ENCODE results near the gene CLIC3. TPM values are rescaled to one million over a fixed set of nuclear protein-coding genes. Genes with fewer than 3 reads are reported as not detected.

The CLIC3 gene
- total RNA-seq, 1 donor from 2014 or later: 49.3 TPM

DNA sequence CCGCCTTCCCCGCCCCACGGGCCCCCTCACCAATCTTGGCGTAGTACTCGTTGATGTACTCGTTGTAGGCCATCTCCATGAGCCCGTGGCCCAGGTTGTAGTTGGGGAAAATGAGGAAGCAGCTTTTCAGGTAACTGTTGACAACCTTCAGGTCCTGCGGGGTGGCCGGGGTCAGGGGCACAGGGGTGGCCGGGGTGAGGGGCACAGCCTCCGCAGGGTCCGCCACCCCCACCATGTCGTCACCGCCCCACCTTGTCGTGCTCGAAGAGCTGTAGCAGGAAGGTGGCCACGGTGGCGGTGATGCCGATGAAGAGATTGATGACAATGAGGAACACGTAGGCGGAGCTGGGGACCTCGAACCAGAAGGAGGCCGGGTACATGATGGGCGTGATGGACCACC lies 14.8 kb upstream of the CLIC3 start:
- Histone ChIP-seq H3K36me3 (peaks cover 31% of the 10 kb centered on the region), H3K9me3 (no peaks in the 10 kb centered on the region), H3K4me1 (peaks cover 9% of the 10 kb centered on the region), H3K27ac (no peak overlapping the region), H3K4me3 (no peak overlapping the region), H3K27me3 (ENCODE audit: low read depth) (no peaks in the 10 kb centered on the region)
- ATAC-seq (no peak), DNase-seq (no peak)
- TF ChIP-seq, protein P1, sequence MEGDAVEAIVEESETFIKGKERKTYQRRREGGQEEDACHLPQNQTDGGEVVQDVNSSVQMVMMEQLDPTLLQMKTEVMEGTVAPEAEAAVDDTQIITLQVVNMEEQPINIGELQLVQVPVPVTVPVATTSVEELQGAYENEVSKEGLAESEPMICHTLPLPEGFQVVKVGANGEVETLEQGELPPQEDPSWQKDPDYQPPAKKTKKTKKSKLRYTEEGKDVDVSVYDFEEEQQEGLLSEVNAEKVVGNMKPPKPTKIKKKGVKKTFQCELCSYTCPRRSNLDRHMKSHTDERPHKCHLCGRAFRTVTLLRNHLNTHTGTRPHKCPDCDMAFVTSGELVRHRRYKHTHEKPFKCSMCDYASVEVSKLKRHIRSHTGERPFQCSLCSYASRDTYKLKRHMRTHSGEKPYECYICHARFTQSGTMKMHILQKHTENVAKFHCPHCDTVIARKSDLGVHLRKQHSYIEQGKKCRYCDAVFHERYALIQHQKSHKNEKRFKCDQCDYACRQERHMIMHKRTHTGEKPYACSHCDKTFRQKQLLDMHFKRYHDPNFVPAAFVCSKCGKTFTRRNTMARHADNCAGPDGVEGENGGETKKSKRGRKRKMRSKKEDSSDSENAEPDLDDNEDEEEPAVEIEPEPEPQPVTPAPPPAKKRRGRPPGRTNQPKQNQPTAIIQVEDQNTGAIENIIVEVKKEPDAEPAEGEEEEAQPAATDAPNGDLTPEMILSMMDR (IDR thresholded peaks at IDR 0.05): no peak
- intact Hi-C loops (cut with DNase I): no loop called here

DNA sequence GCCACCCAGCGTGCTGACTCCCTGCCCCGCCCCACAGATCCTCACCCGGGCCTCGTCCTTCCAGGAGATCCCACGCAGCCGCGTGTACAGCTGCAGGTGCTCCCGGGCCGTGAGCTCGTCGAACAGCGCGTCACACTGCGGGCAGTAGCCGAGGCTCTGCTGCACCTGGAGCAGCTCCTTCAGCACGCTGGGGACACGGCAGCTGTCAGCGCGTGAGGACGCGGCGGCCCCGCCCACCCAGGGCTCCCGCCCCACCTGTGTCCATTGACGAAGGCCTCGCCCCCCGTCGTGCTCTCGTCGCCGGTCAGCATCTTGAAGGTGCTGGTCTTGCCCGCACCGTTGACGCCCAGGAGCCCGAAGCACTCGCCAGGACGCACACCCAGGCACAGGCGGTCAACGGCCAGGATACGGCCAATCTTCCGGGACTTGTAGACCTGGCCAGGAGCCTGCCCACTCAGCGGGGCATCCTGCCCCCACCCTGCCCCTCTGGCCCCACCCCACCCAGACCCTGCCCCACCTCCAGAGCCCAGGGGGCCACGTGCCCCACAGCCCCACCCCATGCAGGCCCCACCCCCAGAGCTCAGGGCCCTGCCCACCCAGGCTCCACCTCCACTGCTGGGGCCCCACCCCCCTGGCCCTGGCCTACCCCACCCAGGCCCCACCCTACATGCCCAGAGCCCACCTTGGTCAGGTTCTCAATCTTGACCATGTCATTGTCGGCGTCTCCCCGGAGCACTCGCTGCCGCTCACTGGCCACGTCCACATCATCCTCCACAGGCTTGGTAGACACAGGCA lies 13.8 kb upstream of the CLIC3 start:
- Histone ChIP-seq H3K4me3 (no peak overlapping the region), H3K27me3 (ENCODE audit: low read depth) (no peaks in the 10 kb centered on the region), H3K36me3 (peaks cover 21% of the 10 kb centered on the region), H3K4me1 (peaks cover 9% of the 10 kb centered on the region), H3K9me3 (no peaks in the 10 kb centered on the region), H3K27ac (no peak overlapping the region)
- ATAC-seq (no peak), DNase-seq (no peak)
- TF ChIP-seq, protein P1 (IDR thresholded peaks at IDR 0.05): no peak
- intact Hi-C loops (cut with DNase I): no loop called here

DNA sequence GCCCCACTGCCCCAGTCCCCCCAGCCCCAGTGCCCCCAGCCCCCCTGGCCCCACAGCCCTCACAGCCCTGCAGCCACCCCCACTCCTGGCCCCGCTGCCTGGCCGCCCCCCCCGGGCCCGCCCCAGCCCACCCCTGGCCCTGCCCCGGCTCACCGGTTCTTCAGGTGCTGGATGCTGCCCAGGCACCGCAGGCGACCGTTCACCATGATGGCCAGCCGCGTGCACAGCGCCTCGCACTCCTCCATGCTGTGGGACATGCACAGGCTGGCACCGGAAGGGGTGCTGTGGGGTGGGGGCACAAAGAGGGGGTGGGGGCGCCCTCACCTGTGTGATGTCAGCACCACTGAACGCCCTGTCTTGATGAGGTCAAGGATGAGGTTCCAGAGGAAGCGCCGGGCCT lies 12.8 kb upstream of the CLIC3 start:
- Histone ChIP-seq H3K27me3 (ENCODE audit: low read depth) (no peaks in the 10 kb centered on the region), H3K9me3 (no peaks in the 10 kb centered on the region), H3K36me3 (peaks cover 20% of the 10 kb centered on the region), H3K4me3 (no peak overlapping the region), H3K27ac (no peak overlapping the region), H3K4me1 (peaks cover 9% of the 10 kb centered on the region)
- TF ChIP-seq, protein P1 (IDR thresholded peaks at IDR 0.05): no peak
- DNase-seq: no peak
- intact Hi-C loops (cut with DNase I): no loop called here
- no peak for ATAC-seq

DNA sequence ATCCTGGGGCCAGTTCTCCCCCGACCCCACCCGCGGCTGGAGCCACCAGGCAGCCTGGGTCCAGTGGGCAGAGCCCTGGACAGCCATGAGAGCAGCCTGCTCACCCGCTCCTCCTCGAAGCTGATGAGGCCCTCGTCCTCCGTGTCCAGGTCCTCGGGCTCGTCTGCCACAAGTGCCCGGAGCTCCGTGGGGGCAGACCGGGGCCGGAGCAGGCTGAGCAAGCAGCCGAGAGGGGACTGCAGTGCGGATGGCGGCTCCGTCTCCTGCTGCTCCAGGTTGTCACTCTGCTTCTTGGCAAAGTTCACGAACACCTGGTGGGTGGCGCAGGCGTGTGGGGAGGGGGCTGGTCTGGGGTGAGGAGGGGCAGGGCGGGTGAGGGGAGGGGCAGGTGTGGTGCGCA lies 11.9 kb upstream of the CLIC3 start:
- TF ChIP-seq, protein P1 (IDR thresholded peaks at IDR 0.05): no peak
- no peak for ATAC-seq
- Histone ChIP-seq H3K4me1 (peaks cover 9% of the 10 kb centered on the region), H3K4me3 (no peak overlapping the region), H3K9me3 (no peaks in the 10 kb centered on the region), H3K36me3 (peaks cover 20% of the 10 kb centered on the region), H3K27ac (no peak overlapping the region), H3K27me3 (ENCODE audit: low read depth) (no peaks in the 10 kb centered on the region)
- intact Hi-C loops (cut with DNase I): no loop called here
- no peak for DNase-seq

DNA sequence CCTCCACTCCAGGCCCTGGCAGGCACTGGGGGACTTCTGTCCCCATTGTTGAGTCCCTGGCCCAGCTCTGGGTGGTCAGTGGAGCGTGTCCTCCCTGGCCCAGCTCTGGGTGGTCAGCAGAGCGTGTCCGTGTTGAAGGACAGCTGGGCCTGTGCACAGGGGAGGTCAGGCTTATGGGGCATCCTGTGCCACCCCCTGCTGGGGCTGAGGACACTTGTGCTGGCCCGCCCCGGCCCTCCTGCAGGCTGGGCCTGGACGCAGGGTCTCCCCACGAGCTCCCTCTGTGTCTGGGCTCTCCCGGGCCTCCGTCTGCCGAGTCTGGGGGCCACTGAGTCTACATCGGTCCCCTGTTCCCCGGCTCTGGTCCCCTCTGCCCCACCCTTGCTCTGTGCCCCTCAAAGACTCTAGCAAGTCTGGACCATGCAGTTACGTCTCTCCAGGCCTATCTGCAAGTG lies 11.5 kb upstream of the CLIC3 start:
- ATAC-seq: peak in 1 of 2 donors; percentile 5
- Histone ChIP-seq H3K27ac (no peak overlapping the region), H3K9me3 (no peaks in the 10 kb centered on the region), H3K4me3 (no peak overlapping the region), H3K27me3 (ENCODE audit: low read depth) (no peaks in the 10 kb centered on the region), H3K4me1 (peaks cover 9% of the 10 kb centered on the region), H3K36me3 (peaks cover 18% of the 10 kb centered on the region)
- no peak for DNase-seq
- TF ChIP-seq, protein P1 (IDR thresholded peaks at IDR 0.05): no peak
- intact Hi-C loops (cut with DNase I): no loop called here

All from lower lobe of right lung (tissue), 2 donors.